IPS-NIHi11 (cell line): ENCODE data around the gene AUTS2.
"Not testable (repeated sequence)": the region's sequence is repeated elsewhere in the genome, so short reads cannot be mapped to it uniquely, and the experiment has no call there.

Source experiments
- DNase-seq: peaks from one replicate; pipeline ENCODE4 v3.0.0; 2012; ENCODE audit warnings: mixed read lengths, low spot score

AUTS2 gene

DNA sequence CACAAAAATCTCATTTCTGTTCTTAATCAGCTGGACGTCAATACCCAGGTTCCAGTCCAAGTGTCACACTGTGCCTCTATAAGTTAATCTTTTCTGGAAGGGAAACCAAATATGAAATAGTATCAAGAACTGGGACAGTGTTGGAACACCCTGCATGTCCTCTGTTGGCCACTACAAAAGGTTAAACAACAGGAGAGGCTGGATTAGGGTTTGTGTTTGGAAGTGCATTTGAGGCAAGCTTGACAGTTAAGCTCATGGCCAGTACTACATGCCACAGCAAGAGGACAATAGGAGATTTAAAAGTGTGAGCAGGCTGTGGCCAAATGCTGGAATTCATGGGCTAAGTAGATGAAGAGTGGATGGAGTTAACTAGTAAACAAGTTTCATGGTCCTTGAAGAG is 751.5 kb downstream of the AUTS2 start:
- no peak for DNase-seq

DNA sequence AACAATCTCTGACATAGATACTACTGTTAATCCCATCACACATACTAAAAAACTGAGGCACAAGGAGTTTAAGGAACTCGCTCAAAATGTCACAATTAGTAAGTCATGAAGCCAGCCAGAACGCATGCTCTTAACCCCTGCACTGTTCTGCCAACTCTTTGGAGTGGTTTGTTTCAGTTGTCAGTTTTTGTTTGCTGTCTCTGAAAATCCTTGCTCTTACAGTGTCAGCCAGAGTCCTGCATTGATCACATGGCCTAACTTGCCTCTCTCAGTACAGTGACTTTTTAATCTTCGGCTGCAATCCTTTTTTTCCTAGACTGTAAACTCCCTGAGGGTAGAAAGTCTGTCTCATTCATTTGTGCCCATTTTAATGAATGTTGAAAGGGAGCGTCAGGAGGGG is 753.8 kb downstream of the AUTS2 start:
- no peak for DNase-seq

DNA sequence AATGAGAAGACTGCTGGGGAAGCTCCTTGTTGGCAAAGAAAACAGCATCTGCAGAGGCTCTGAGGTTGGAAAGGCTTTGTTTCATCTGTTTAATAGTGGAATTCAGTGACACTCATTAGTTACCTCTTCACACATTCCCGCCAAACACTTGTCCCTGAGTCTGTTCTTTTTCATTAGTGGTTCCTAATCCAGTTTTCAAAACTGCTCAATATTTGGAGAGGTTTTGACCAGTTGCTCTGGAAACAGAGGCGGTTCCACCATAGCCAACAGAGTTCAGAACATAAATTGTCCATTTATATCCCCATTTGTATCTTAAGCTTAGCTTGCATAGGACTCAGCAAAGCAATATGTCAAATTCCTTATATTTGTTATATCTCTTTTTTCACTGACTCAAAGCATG is 754.6 kb downstream of the AUTS2 start:
- no peak for DNase-seq

DNA sequence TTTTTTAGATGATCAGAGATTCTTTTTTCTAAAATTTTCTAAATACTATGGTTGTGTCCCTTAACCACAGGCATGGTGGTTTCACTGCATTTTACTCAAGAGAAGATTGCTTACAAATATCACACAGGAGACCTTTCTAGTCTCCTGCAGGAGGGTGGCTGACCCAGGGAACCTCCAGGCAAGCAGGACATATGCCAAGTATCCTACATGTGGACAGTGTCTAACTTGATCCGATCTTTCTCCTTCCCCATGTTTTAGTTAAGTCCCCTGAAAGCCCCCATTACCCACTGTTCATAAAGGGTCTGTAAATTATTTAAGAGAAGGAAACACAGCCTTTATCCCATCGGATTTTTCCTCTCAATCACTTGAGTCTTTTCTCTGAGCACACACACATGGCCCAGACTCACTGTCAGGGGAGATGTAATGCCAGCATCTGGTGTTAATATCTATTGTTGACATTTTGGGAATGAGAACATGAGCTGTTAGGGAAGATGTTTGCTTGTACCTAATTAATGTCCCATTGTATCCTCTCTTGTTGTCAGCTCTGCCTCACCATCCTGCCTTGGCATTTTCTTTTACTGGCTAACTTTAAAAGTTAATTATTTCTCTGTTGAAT is 755.2 kb downstream of the AUTS2 start:
- DNase-seq, result no peak

DNA sequence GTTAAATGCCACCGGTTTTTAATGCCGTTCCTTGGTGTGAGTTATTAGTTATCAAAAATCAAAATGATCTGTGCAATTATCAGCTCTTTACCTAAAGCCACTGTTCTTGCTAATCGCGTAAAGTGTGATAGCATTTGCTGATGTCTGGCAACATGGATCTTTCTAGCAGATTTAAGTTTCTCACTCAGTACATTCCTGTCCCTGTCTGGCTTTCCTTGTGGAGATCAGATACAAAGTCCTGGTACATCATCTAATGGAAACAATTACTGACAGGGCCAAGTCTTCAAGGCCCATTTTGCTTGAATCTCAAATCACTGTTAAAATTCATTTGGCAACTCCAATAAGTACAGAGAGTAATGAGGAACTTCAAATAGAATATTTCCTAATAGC is 755.7 kb downstream of the AUTS2 start:
- no peak for DNase-seq

DNA sequence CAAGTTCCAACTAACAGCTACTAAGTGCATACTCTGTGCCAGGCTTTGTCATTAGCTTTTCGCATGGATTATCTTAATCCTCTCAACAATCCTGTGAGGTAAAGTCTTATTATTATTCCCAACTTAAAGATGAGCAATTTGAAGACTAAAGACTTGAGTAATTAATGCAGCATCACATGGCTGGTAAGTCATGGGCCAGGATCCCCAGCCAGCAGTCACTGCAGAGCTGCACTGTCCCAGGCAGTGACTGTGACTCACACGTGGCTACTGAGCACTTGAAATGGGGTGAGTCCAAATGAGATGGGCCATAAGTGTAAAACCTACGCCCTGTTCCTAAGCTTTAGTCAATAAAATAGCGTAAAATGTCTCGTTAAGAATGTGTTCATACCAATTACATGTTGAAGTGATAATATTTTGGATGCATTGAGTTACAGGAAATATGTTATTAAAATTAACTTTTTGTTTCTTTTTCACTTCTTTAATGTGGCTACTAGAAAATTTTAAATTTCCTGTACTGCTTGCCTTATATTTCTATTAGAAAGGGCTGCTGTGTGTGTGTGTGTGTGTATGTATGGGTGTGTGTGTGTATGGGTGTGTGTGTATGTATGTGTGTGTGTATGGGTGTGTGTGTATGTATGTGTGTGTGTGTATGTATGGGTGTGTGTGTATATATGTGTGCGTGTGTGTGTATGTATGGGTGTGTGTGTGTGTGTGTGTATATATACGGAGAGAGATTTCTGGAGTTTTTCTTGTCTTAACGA is 756.3 kb downstream of the AUTS2 start:
- DNase-seq, result no peak

DNA sequence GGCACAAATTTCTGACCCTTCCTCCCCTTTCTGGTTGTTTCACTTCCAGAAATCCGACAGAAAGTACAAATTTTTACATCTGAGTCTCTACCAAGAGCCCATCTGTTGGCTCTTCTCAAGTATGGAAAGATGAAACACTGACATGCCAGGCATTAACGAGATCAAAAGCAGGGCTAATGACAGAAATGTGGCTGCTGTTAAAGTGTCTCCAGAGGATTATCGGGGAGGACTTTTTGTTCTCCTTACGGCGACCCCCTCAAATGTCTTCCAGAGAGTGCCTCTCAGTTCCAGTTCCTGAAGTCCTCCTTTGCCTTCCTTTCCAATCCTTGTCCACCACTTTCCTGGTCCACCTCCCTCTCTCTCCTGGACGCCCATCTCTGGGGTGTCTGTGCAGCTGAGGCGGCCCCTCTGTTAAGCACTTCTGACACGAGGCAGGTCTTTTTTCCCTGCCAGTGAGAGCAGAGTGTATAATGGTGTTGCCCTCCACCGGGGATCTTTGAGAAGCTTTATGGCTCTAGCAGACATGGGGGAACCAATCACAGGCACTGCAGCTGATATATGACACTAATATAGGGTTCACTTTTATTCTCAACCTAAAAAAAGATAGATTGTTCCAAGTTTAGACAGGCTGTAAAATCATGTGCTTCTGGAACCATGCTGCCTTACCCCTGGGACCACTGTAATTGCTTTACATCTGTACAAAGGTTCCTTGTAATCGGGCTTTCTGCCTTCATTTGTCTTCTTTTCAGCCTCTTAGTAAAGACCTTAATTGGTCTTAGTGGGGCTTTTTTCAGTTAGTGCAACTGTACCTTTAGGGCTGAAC is 757.1 kb downstream of the AUTS2 start:
- DNase-seq, result no peak

DNA sequence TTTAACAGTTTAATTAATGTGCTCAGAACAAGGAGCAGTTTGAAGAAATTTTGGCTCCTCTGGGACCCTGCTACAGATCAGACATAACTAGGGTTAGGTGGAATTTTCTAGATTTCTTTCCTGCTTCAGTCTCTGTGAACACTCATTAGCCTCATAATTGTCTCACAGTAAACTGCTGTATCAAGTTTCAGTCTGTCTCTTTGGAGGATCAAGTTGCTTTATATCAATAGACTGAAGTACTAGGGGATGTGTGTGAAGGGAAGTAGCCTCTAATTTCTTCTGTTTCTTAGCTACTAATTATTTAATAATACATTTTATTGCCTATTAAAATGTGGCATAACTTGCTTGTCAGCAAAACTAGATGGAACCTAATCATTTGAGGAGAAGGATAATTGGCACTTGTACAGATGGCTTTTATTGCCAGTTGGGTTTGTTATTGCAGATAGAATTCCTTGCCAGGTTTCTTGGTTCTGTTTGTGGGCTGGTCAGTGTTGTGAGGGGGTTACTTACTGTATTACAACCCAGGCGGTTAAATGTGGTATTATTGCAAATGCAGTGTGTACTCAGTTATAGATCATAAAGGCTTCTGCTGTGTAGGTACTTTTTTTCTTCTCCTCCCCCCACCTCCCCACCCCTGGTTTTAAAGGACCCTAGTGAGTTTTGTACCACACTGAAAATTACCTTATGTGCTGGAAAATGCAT is 758.0 kb downstream of the AUTS2 start:
- DNase-seq, result no peak

DNA sequence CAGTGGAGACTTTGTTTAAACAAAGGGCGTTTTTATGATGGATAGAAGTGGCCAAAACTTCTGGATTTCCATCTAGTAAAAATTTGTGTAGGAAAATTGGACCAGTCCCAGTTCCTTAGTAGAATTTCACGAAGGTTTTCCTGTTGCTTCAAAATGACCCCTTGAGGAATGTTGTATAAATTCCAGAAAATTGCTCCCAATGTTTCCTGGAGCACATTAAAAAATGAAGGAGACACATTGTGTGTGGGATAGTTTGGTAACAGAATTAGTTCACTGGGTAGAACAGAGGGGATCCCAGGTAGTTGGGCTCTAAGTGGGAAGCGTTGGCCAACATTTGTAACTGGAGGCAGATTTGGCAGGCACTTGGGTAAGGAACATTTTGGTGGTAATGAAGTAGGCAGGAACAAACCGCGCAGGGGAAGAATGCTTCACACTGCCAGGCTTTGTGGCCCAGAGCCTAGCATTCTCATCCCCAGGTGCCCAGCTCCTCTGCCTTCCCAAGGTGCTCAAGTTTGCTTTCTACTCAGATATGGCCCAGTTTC is 758.6 kb downstream of the AUTS2 start:
- DNase-seq, result no peak

DNA sequence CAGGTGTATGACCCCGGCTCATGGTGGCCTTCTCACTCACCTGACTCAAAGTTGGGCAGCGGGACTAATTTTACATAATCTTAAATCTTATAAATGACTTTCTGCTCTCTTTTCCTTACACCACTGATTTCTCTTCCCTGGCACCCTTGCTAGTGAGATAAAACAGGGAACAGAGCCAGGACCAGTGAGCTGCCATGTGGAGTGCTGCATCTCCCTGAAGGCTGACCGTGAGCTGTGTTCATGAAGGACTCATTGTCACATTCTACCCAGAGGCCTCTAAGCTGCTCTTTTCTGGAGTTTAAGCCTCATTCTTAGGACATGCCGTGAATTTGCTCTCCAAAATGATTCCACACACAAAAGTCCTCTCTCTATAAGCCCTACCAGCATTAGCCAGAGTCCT is 762.3 kb downstream of the AUTS2 start:
- no peak for DNase-seq

DNA sequence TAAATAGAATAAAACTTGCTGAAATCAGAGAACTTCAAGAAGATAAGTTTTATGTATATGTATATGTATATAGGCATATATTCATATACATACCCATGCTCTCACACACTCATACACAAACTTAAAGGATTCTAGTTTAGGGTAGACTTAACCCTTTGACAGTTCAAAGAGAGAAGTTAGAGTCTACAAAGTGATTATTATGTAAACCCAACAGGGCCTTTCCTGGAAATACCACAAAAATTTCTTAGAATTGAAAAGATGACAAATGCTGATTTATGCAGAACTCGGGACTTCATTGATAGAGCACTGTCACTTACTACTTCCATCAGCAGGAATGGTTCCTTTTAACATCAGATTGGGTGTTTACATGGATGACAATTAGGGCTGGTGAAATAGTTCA is 763.5 kb downstream of the AUTS2 start:
- no peak for DNase-seq

DNA sequence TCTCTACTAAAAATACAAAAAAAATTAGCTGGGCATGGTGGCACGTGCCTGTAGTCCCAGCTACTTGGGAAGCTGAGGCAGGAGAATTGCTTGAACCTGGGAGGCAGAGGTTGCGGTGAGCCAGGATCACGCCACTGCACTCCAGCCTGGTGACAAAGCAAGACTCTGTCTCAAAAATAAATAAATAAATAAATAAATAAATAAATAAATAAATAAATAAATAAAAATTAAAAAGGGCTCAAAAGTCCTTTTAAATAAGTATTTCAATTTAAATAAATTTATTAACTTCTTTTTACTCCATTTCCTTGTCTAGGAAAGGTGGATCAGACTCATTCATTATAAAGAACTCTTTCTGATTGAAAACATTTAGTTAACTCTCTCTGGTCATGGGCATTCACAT is 766.1 kb downstream of the AUTS2 start:
- not testable (repeated sequence) for DNase-seq

DNA sequence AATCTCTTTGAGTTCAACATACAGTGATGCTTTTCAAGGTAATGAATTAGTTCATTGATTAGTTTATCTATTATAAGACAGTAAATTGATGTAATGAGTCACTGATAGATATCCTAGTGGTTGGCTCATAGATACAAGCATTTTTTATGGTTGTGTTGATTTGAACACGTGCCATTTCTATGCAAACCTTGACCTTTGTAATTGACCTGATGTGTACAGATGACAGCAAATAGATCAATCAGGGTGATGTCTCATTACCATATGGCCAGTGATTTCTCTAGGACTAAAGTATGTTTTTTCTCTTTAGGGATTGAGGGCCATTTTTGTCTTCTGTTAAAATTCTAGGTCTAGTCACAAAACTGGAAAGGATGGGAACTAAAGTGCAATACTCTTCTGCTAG is 773.4 kb downstream of the AUTS2 start:
- no peak for DNase-seq

DNA sequence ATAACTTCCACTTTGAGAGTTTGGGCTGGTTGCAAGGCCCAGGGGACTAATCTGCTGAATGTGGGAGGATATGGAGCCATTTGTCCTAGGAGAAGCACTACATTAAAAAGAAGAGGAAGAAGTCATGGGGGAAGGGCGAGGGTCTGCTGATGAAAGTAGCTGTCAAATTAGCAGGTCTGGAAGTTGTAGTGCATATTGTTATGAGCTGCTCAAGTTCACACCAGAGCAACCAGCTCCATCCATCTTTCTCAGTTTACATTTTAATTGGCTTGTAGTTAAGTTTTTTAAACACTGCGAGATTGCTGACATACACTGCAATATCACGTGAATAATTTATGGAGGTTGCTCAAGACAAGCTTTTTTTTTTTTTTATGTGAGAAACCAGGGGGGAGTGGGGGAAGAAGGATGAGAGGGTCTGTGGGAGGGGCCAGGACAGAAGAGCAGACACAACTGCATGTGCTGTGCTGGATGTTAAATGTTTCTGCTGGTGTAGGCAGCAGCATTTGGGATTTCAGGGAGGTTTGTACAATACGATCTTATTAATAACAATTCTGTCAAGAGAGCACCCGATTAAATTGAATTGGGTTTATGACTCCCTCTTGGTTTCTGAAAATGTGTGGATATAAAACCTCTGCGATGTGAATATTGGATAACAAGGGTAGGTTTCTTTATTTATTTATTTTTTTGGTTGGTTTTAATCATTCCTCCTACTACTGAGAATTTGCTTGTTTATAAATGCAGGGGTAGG is 774.7 kb downstream of the AUTS2 start:
- DNase-seq, result no peak

DNA sequence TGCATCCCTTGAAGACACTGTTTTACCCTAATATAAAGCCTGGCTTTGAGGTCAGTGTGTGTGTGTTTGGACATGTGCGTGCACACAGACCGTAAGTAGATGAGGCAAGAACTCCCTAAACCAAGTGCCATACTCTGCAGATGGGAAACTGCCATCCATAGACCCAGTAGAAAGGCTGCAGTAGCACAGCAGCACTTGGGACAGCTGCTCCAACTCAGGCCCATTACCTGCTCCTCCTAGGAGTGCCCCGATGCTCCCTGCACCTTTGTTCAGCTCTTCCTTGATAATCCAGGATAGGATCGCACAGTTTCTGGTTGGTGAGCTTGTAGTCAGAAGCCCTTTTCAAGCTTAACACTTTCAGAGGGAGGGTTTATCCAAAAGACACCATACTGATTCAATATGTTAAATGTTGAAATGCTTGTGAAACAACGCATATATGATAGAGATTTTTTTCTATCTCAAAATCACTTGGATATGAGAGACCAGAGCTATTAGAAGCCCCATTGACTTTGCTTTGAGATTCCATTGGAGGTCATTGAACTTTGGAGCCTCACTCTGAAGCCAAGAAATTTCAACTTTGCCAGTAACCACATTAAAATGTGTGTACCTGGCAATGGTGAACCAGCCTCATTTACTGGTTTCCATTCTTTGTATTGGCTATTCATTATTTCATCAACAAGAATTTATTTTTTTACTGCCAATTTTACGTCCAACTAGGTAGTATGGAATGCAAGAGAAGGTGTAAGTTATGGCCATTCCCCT is 776.7 kb downstream of the AUTS2 start:
- DNase-seq, result no peak

DNA sequence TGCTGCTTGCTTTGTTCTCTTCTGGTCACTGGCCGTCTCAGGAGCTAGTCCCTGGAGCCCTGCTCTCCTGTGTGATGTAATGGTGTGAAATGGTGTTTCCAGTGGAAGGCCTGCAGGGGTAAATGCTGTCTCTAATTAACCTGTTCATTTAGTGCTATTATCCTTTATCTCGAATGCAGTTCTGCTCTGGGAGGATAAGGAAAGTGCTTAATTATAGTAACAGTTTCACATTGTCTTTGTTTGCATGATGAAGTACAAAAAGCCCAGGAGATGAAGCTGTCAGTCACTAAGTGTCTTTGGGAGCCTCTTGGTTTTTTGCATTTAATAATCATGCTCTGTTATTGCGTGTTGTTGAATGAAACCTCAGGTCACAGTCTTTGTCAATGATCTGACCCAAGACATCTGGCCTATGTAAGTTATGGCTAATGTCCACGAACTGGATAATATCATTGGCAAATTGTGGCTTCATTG is 778.3 kb downstream of the AUTS2 start:
- no peak for DNase-seq

DNA sequence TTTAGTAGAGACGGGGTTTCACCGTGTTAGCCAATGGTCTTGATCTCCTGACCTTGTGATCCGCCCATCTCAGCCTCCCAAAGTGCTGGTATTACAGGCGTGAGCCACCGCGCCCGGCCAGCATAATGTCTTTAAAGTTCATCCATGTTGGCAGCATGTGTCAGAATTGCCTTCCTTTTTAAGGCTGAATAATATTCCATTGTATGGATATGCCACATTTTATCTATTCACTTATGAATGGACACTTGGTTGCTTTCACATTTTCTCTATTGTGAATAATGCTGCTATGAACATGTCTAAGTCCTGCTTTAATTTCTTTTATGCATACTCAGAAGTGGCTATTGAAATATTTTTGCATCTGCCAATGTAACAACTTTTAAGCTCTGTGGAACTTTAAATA is 779.7 kb downstream of the AUTS2 start:
- DNase-seq, result no peak

DNA sequence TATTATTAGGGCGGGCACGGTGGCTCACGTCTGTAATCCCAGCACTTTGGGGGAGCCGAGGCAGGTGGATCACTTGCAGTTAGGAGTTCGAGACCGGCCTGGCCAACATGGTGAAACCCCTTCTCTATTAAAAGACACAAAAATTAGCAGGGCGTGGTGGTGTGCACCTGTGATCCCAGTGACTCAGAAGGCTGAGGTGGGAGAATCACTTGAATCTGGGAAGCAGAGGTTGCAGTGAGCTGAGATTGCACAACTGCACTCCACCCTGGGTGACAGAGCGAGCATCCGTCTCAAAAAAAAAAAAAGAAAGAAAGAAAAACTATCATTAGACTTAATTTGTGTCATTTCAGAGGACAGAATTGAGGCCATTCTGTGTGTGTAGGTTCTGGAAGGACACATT is 780.9 kb downstream of the AUTS2 start:
- DNase-seq, result no peak

DNA sequence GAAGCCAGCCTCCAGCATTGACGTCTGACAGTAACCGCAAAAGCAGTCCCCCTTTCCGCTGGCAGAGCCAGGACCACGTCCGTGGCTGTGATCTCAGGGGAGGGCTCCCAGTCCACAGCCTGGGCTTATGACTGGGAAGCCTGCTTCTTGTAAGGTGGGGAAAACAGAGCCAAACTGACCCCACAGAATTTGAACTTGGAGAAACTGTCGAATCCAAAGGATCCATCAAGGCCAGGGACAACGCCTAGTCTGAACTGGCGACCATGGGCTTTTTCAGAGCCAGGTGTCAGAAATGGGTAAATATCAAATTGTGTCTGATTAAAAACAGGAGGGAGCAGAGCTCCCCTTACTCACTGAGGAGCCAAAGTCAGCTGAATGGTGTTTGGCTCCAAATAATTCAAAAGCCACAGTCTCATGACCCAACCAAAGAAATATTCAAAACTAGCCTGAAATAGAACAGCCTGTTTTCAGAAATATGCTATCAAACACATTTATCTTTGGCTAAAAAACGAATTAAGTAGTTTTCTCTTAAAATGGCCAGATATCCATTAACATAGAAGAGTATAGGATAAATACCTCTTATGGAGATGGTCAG is 782.2 kb downstream of the AUTS2 start:
- DNase-seq, result no peak

DNA sequence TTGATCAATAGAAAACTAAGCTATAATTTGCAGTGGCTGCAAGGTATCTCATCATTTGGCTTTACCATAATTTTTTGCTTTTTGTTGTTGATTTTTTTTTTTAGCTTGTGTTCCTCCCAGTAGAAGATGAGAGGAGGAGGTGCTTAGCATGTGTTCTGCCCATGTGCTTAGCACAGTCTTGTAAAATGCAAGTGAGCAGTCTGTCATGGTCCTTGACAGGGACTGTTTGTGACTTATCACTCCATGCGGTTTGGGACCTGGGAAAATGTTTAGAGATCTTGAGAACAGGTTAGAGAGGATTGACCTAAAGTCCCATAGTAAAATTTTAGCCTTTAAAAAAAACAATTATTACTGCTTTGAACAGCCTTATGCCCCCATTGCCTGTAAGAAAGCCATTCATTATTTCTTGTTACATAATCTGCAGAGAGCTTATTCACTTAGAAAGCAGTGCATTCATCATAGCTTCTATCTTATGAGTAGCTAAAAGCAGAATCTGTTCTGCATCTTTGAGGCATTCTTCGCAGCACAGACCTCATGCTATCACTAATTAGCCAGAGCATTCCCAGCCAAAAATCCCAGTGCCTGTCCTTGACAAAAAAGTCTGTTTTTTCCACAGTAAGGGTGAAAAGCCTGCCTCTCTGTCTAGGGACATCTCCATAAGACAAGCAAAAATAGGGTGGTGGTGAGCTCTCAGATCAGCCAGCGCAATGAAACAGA is 784.9 kb downstream of the AUTS2 start:
- no peak for DNase-seq
